ENCODE data around the gene CDC123. TPM values are rescaled to one million over a fixed set of nuclear protein-coding genes. Genes with fewer than 3 reads are reported as not detected.

Gene CDC123
- total and polyA plus RNA-seq, 2 of the 4 experiments (the other 2 are of a cell fraction), result 100 to 203 TPM

- ChIA-PET POLR2A (ENCODE audit: unreplicated experiment) (no interaction called here), CTCF (interaction anchor here (0.6 kb wide), 1 partner anchor 488 kb away, joined by 3 read pairs; no protein-coding TSS in a partner anchor)
- Histone ChIP-seq H3K9ac (ENCODE audit: low read depth, low read length) (no peak overlapping the region), H4K8ac (ENCODE audit: low read depth in 2 of 2, low read length in 2 of 2) (no peak overlapping the region), H3K4ac (ENCODE audit: low read depth, low read length) (no peak overlapping the region), H4K91ac (ENCODE audit: insufficient read depth, low read depth, low read length) (no peak overlapping the region), H2AK9ac (replicated peaks; ENCODE audit: low read depth, low read length, poor library complexity) (no peak overlapping the region), H2AK5ac (ENCODE audit: low read depth, low read length) (no peak overlapping the region), H3K18ac (ENCODE audit: low read depth, low read length) (no peak overlapping the region), H3K56ac (ENCODE audit: extremely low read depth, insufficient read depth, low read length) (no peak overlapping the region), H3K9me1 (ENCODE audit: insufficient read depth, low read length) (peaks cover 6% of the 10 kb centered on the region; the same call in 1 of the 2 replicates), H3K36me3 (ENCODE audit: control insufficient read depth, insufficient read depth, low read length) (peaks cover 20% of the 10 kb centered on the region), H2BK5ac (ENCODE audit: low read depth, low read length, poor library complexity, severe bottlenecking) (no peak overlapping the region), H4K20me1 (ENCODE audit: insufficient read depth, low read length) (0 out of 2 replicates have a peak, but pooled peaks cover 3% of the 10 kb centered on the region), H3K9me3 (ENCODE audit: control insufficient read depth, insufficient read depth, low read length) (no peaks in the 10 kb centered on the region), H3K14ac (replicated peaks; ENCODE audit: low read depth, low read length) (no peak overlapping the region), H2AFZ (replicated peaks; ENCODE audit: low read length, poor library complexity) (no peak overlapping the region), H4K5ac (ENCODE audit: low read depth, low read length) (no peak overlapping the region), H3K4me3 (ENCODE audit: insufficient read depth, low read depth, low read length) (no peak overlapping the region), H3K27me3 (ENCODE audit: control insufficient read depth, insufficient read depth, low read length) (no peaks in the 10 kb centered on the region), H3K23ac (ENCODE audit: low read depth, low read length) (no peak overlapping the region), H3K27ac (ENCODE audit: insufficient read depth, low read length) (no peak overlapping the region), H2BK15ac (ENCODE audit: low read depth, low read length) (no peak overlapping the region), H2BK120ac (ENCODE audit: low read depth, low read length) (no peak overlapping the region), H3K79me1 (ENCODE audit: low read depth in 1 of 2, low read length in 2 of 2) (peaks cover 40 to 41% of the 10 kb centered on the region in 2 experiments), H3K4me2 (ENCODE audit: low read depth, low read length) (no peak overlapping the region), H3K4me1 (ENCODE audit: control insufficient read depth, insufficient read depth, low read length) (peaks cover 10% of the 10 kb centered on the region), H2BK20ac (ENCODE audit: low read depth, low read length) (no peak overlapping the region)
- intact Hi-C loops (cut with micrococcal nuclease) (no loop called here), dilution Hi-C loops (cut with HindIII; ENCODE audit: low sequenced_read_pairs, unreplicated experiment) (no loop called here), in situ Hi-C loops (cut with MboI; ENCODE audit: low sequenced_read_pairs) (no loop called here)
- 100% methylated on average over 1 of the region's 8 CpGs; no CpG with 5 or more reads in 1 of the 2 experiments for WGBS, 2 experiments (ENCODE audit: extremely low coverage in 2 of 2, insufficient read length in 1 of 2)
- TF ChIP-seq MAFK (IDR thresholded peaks at IDR 0.05; ENCODE audit: low read depth, low read length), result no peak
- TF ChIP-seq, protein P1, sequence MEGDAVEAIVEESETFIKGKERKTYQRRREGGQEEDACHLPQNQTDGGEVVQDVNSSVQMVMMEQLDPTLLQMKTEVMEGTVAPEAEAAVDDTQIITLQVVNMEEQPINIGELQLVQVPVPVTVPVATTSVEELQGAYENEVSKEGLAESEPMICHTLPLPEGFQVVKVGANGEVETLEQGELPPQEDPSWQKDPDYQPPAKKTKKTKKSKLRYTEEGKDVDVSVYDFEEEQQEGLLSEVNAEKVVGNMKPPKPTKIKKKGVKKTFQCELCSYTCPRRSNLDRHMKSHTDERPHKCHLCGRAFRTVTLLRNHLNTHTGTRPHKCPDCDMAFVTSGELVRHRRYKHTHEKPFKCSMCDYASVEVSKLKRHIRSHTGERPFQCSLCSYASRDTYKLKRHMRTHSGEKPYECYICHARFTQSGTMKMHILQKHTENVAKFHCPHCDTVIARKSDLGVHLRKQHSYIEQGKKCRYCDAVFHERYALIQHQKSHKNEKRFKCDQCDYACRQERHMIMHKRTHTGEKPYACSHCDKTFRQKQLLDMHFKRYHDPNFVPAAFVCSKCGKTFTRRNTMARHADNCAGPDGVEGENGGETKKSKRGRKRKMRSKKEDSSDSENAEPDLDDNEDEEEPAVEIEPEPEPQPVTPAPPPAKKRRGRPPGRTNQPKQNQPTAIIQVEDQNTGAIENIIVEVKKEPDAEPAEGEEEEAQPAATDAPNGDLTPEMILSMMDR (conservative IDR thresholded peaks at IDR 0.05; ENCODE audit: low read depth, low read length), result no peak
- BruUV-seq (replicated peaks), result no TSS peak
- DNase-seq, result no peak
- ATAC-seq (ENCODE audit: low read depth), result no peak
Measured at GRCh38 chr10:12218991-12219390, 23.0 kb downstream of the CDC123 start.

Measured in IMR-90 (cell line).